HG02981 (cell line): ENCODE data around the gene HIVEP1.
A peak's percentile ranks its signal among the peaks of the same experiment; 100 is the strongest.

Source experiments
- ATAC-seq: cut with Tn5 transposase; IDR thresholded peaks from one replicate; pipeline ENCODE4 v1.9.1; 2021; ENCODE audit warnings: mild to moderate bottlenecking, moderate library complexity; ENCODE audit not compliant: unreplicated experiment

The HIVEP1 gene

DNA sequence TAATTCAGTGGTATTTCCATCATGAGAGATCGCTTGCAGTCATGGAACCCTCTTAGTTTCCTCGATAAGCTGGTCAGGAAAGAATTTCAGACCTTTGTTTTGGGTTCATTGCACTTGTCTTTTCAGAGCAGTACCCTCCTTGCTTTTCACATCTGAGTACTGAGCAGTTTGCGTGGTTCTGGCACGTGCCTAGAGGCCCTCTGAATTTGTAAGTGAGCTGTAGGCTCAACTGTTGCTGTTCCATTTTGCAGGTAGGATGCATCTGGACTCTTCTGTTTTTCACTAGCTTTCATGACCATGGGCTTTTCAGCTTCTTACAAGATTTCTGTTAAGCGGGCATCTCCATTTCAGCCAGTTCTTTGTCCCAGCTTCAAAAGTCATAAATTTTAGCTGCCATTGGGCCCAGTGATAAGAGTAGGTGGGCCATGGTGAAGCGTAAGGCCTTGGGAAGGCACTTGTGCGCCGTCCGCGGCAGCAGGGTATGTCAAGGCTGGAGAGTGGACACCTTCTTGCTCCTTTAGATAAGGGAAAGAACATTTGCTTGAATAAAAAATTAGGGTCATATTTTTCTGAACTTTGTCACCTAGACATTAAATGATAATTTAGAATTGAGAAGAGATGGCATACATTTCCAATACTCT lies 35.8 kb downstream of the HIVEP1 start:
- ATAC-seq = no peak

DNA sequence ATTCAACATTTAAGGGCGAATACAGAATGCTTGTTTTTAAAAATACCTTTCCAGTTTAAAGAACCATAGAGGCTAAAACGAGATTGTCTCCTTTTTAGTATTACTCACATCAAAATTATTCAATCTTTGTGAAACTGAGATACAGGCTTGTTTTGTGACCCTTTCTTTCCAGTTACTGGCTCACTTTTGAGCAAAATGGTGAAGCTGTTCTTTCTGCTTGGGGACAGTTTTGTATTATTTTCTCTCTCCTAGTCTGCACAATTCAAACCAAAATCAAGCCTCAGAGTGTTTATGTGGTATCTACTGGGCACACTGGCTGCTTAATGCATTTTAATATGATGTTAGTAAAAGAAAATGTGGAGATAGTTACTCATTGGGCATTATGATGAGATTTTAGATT lies 36.5 kb downstream of the HIVEP1 start:
- no peak for ATAC-seq

DNA sequence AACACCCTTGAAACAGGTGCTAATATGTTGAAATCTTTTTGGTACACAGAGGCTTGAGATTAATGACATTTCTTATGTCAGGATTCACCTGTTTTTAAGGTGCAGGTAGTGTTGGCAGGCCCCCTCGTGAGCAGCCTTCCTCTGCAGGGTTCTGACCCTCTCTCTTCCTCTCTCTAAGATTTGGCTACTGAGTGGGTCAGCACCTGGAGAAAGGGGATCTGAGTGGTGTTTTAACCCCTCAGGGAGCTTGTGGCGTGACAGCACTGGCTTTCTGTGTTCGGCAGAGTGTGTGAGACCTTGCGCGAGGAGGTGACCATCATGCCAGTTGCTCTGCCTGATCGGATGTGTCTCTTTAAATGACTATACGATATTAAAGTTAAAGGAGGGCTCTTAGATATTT lies 37.1 kb downstream of the HIVEP1 start:
- peak; percentile 52 for ATAC-seq

DNA sequence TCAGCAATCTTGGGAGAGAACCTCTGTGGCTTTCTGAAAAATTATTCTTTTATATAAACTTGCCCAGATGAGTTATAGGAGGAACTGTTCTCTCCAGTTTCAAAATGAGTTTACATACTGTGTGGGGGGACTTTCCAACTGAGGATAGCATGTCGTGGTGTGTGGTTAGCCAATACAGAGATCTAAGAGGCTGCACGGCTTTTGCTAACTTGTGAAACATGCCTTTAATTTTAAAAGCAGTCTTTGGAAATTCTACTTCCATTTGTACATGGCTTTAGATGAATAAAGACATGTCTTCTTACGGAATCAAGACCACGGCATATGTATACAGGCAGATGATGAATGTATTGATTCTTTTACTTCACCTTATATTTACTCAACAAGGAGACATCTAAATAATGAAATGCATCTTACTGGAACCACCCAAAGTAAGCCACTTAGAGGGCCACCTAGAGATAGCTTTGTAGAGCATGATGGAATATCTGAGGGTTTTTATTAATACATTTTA lies 39.8 kb downstream of the HIVEP1 start:
- peak; percentile 65 for ATAC-seq

DNA sequence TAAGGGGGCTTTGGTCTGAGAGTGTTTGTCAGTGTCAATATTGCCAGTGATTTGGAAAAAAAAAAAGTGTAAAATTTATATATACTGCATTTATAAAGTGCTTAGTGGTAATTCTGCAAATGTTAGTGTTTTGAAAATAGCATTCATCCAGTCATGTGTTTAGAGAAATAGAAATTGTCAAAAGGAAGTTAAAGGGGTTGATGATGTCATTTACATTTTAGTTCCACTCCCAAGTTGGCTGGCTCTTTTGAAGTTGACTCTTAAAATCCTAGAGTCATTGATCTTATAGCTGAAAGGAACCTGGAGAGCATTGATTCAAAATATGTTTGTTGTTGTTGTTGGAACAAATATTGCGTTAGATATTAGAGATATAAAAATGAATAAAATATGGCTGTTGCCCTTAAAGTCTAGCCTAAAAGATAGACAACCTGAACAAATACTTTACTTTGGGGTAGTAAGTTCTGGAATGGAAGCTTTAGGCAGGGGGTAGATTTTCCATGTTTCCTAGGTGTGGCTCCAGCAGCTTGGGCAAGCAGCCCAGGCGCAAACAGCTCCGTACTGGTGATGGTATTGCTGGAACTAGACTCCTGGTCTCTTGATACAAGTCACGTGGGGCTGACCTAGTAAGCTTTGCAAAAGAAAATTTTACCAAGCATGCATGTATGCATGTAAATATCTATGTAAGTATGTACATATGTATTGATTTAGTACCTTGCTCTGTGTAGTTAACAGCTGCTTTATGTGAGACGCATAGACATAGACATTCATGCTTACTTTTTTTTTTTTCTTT lies 46.3 kb downstream of the HIVEP1 start:
- ATAC-seq = no peak

DNA sequence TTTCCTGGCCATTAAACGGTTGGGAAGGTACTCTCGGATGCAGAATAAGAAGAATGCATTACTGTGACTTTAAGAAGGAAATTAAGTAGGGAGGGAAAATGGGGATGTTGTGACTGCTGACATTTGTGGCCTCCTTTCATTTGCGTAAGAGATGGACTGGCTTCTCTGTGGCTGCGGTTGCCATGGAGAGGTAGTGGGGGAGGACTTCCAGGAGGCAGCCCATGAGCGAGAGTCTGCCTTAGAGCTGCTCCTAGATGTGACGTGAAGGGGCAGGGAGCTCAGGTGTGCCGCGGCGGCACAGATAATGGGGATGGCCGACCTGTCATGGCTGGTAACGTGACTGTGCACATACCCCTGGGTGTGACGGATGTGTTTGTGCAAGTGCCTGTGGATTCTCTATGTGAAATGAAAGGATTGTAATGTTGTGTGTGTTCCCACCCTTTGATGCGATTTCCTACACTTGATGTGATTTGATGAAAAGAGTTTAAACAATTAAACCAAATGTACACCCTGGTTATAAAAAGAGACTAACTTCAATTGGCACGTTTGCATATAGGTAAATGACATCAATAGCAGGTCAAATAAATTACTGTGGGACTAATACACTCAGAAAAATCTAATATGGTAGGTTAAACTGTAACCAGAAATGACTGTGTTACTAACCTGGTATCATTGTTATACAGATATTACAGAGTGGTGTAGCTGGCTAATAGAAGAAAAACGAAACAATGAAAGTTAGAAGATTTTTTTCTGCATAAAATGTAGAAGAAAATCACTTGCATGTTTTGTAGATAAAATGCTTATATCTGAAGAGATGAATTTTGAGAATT lies 48.9 kb downstream of the HIVEP1 start:
- ATAC-seq = peak; percentile 80

DNA sequence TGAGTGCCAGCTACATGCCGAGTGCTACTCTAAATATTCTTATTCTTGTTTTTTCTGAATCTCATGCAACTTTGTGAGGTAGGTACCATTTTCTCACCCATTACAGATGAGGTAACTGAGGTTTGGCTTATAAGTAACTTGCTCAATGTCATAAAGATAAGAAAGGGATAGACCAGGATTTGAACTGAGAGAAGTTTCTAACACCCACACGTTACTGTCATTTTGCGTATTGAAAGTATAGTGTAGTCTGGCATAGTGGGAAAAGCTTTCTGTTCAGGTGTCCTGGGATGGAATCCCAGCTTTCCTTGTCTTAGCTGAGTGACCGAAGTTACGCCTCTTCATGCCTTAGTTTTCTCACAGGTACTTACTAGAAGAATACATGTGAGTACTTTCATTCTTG lies 50.5 kb downstream of the HIVEP1 start:
- no peak for ATAC-seq

DNA sequence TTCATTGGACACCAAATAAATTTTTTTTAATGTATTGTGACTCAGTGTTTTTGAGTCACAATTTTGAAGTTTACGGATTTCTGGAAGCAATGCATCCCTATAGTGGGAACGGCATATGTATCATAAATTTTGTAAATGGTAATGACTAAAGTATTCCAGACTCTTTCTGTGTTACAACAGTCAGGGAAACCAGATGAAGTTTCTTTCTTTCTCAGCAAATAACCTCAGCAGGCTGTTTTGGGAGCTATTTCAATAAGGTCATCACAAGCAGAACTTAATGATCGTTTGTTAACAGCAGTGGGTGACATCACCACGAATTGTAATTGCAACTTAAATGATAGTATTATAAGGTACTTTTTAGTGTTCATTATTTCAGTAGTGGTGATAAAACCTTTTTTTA lies 52.0 kb downstream of the HIVEP1 start:
- no peak for ATAC-seq

DNA sequence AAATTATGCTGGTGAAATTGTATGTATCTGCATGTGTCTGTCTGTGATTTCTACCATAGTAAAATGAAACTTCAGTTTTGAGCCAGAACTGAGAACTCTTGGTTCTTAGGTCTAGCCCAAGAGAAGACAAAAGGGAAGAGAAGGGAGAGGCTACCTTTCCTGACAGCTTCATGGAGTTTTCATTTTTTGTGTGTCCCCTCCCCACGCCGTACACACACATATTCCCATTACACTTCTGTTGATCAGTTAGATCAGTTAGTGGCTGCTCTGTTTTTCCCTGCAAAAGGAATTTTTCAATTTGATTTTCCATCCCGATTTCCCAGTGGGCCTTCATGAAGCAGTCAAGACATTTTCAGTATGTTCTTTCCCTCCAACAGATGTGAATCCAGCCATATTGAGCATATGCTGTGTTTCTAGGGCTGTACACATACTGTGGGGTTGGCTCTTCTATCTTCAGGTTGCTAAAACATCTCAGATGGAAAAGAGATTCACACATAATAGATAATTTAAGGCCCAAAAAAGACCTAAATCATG lies 52.5 kb downstream of the HIVEP1 start:
- no peak for ATAC-seq

DNA sequence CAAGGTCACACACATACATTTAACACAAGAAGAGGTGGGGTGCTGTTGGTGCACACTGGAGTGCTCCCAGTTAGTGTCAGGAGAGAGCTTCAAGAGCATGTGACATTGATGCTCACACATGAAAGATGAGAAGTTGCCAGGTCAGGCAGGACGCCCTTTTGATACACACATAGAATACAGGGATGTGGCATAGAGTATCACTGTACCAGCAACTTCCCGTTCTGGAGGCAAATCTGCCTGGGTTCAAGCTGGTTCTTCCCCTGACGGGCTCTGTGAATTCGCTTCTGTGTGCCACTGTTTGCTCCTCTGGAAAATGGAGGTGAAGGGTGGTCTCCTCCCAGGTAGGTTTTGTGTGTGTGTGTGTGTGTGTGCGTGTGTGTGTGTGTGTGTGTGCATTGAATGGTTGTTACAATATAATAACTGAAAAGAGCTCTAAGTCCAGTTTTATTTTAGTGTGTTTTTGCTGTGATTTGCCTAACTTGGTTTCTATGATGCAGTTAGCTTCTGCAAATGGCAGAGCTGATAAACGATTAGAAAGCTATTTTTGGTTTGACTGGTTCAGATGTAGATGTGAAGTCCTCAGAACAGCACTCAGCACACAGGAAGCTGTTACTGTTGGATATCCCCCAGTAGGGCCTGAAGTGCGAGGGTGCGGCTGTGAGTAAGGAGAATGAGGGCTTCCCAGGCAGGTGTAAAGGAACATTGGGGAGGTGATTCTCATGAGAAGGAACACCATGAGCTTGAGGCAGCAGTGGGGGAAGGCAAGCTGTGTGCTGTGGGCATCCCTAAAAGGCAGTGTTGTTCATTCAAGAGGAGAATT lies 53.4 kb downstream of the HIVEP1 start:
- ATAC-seq = peak; percentile 34

DNA sequence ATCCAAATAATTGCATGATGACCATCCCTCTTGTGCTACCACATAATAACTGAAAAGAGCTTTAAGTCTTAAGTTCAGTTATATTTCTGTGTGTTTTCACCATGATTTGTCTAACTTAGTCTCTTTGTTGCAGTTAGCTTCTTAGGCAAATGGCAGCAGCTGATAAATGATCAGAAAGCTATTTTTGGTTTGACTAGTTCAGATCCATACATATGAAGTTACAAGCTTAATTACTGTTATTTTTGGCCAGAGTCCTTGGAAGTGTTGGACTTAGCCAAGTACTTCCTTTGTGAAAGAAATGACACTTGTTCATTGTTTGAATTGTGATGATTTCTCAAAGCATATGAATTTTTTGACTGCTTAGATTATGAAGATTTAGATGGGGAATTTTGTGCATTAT lies 54.2 kb downstream of the HIVEP1 start:
- ATAC-seq = no peak

DNA sequence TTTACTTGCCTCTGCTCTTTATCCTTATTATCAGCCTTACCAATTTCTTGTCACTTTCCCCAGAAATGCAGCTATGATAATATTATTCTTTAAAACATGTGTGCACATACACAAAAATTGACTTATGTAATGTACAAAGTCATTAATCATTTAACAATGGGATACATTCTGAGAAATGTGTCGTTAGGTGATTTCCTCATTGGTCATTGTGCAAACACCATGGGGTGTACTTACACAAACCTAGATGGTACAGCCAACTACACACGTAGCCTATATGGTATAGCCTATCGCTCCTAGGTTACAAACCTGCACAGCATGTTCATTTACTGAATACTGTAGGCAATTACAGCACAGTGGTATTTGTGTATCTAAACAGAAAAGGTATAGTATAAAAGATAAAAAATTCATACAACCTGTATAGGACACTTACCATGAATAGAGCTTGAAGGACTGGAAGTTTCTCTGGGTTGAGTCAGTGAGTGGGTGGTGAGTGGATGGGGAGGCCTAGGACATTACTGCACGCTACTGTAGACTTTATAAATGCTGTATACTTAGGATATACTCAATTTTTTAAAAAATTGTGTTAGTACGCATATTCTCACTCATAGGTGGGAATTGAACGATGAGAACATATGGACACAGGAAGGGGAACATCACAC lies 56.9 kb downstream of the HIVEP1 start:
- ATAC-seq = no peak

DNA sequence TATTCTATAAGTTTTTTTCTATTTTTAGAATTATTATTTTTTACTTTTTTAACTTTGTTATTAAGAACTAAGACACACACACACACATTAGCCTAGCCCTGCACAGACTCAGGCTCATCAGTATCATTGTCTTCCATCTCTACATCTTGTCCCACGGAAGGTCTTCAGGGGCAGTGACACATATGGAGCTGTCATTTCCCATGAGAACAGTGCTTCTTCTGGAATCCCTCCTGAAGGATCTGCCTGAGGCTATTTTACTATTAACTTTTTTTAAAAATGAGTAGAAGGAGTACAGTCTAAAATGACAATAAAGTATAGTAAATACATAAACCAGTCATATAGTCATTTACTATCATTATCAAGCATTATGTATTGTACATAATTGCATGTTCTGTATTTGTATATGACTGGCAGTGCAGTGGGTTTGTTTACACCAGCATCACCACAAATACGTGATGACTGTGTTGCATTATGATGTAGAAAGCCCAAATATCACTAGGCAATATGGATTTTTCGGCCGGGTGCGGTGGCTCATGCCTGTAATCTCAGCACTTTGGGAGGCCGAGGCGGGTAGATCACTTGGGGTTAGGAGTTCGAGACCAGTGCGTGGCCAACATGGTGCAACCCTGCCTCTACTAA lies 57.9 kb downstream of the HIVEP1 start:
- ATAC-seq = no peak

DNA sequence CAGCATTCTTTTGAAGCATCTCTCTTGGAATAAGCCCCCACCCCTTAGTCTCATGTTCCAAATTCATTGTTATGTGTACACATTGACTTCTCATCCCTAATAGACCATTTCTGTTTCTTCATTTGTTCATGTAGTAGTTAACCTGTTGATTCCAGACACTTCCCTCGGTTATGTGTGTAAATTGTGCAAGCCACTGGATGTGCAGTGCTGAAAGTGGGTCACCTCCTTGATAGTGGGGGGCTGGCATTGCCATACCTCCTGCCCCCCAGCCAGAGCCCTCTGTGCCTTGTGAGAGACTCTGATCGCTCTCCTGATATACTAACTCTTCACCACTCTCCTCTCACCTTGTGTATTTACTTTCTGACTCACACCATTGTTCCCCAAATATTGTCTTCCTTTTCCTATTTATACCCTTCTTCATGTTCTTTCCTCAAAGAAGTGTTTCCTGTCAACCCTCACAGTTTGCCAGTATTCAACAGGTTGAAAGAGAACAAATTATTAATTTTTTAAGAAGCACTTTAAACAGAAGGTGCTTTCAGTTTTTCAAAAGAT lies 59.0 kb downstream of the HIVEP1 start:
- no peak for ATAC-seq

DNA sequence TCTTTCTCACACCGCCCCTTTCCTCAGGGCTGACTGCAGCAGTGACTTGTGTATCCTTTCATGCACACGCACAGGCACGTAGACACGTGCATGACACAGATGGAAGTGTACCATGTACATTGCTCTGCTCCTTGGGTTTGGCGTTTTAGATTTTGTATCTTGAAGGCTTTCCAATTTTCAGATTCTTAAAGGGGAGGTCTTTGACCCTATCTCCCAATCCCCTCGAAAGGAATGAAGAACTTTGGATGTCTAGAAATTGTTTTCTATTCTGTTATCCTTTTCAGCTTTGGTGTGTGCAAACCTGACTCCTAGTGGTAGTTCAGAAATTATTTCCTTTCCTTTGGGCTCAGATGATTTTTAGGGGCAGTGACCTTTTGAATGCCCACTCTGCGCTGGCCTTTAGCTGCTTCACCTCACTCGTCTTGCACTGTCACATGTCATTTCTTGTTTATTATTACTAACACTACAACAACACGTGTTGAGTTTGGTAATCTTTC lies 63.0 kb downstream of the HIVEP1 start:
- no peak for ATAC-seq

DNA sequence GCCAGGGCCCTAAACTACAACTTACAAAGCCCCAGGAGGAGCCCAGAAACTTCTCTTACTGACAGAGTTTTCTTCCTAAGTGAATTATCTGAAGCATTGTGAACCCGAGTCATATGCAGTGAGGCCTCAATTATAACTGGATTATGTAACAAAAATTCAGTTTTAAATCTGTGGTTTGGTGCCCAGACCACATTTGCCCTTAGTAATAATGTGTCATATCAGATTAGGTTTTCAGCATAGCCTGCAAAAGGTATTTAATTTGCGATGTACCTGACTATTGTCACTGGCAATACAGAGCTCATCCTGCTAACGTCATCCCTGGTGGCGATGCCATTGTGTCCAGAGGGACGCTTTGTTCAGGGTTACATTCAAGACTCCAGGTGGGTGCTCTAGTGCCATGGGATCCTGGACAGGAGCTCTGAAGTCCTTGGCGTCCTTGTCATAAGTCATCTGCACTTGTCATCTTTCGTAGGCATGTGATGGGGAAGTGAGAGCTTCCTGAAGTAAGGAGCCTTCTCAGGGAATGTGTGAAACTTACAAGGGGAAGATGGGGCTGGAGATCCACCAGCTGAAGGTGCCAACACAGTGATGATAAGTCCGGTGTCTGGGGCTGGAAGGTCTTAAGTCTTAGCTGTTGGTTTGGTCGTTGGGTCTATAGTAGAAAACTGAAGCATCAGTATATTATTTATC lies 65.1 kb downstream of the HIVEP1 start:
- ATAC-seq = no peak

DNA sequence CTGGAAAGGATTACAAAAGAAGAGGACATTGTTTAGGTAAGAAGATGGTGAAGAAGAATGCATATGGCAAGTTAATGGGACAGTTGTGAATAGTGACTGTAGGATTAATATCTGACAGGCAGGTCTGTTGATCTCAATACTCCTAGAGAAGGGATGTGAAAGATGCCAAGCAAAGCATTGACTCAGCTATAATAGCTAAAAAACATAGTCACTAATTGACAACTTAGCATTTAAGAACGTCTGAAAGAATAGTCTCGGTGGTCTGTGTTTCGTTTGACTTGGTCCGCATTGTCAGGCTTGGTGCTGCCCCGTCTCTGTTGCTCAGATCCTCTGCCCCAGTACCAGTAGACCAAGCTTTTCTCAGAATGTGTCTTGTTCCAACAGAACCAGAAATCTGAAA lies 65.9 kb downstream of the HIVEP1 start:
- ATAC-seq = no peak

DNA sequence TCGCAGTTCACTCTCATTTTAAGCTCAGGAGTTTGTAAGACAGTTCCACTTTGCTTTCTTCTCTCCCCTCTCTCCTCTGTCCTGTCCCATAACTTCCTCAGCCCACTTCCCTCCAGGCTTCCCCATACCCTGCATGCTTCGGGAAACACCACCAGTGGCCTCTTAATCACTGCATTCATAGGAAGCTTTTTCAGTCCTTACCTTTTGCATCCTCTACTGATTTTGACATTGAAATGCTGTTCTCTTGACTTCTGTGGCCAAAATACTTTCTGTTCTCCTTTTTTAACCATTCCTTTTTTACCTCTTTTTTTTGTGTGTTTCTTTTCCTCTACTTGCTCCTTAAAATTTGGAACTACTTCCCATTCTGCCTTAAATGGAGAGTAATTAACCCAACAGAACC lies 69.7 kb downstream of the HIVEP1 start:
- no peak for ATAC-seq
